ENCODE data around the gene SCGB3A1. TPM values are rescaled to one million over a fixed set of nuclear protein-coding genes. Genes with fewer than 3 reads are reported as not detected.

The SCGB3A1 gene
- total and polyA plus RNA-seq, 2 donors (not counting 1 experiment from before 2014, with no cell fraction given) = not detected

DNA sequence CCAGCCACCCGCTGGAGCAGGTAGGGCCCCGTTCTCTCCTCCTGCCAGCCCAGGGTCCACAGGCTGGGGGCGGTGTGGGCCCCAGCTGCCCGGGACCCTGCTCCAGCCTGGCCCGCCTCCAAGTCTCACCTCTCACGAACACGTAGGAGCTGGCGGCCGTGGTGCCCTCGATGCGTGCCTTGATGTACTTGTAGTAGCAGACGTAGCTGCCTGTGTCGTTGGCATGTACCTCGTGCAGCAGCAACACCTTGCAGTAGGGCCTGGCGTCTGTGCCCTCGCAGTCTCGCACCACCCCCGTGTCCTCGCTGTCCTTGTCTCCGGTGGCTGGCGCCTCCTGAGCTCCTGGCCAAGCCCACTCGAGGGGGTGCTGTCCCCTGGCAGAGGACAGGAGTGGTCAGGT lies 39.1 kb upstream of the SCGB3A1 start:
- WGBS (ENCODE audit: insufficient coverage) = 96% methylated on average over 22 of the region's 22 CpGs
- H3K36me3 ChIP-seq (replicated peaks in 1 of 2; ENCODE audit: control extremely low read depth in 1 of 2, control insufficient read depth in 1 of 2, extremely low read depth in 1 of 2, insufficient read depth in 2 of 2, low read length in 1 of 2) = no peaks in the 10 kb centered on the region
- no peak overlapping the region for H3K9ac ChIP-seq (ENCODE audit: low read length)
- no peaks in the 10 kb centered on the region for H3K27me3 ChIP-seq (replicated peaks in 1 of 4; ENCODE audit: control extremely low read depth in 1 of 4, control insufficient read depth in 3 of 4, insufficient read depth in 4 of 4, low read length in 3 of 4)
- ChIA-PET POLR2A (no interaction called here), CTCF (interaction anchor here (0.5 kb wide), 1 partner anchor 21 kb away, joined by 3 read pairs; no protein-coding TSS in a partner anchor)
- Mint-ChIP-seq H3K27ac (no peak overlapping the region), H3K4me1 (peaks cover 3% of the 10 kb centered on the region), H3K4me3 (no peak overlapping the region), H3K9me3 (ENCODE audit: insufficient read depth) (peaks cover 3% of the 10 kb centered on the region), H3K27me3 (no peaks in the 10 kb centered on the region)
- no peak overlapping the region for H2AFZ ChIP-seq (ENCODE audit: insufficient read depth, low read depth, low read length, poor library complexity, severe bottlenecking)
- no peaks in the 10 kb centered on the region for H3K4me1 ChIP-seq (ENCODE audit: control insufficient read depth in 2 of 2, insufficient read depth in 2 of 2, low read length in 2 of 2)
- intact Hi-C loops (cut with micrococcal nuclease) = no loop called here
- H3K4me2 ChIP-seq (replicated peaks; ENCODE audit: low read depth, low read length, poor library complexity, severe bottlenecking) = no peak overlapping the region
- H3K79me2 ChIP-seq (ENCODE audit: control insufficient read depth, insufficient read depth, low read length) = no peaks in the 10 kb centered on the region
- ATAC-seq (ENCODE audit: low read depth) (no peak), DNase-seq (no peak)
- H3K9me3 ChIP-seq (ENCODE audit: control extremely low read depth in 1 of 3, control insufficient read depth in 2 of 3, insufficient read depth in 1 of 3, low read length in 2 of 3) = no peaks in the 10 kb centered on the region
- H4K20me1 ChIP-seq (ENCODE audit: control insufficient read depth, insufficient read depth, low read length, poor library complexity, severe bottlenecking) = no peaks in the 10 kb centered on the region
- H3K4me3 ChIP-seq (ENCODE audit: control extremely low read depth in 1 of 5, extremely low read depth in 1 of 5, insufficient read depth in 1 of 5, low read depth in 2 of 5, low read length in 4 of 5) = no peak overlapping the region
- H3K27ac ChIP-seq (ENCODE audit: low read length in 2 of 2) = no peak overlapping the region
- TF ChIP-seq, protein P1, sequence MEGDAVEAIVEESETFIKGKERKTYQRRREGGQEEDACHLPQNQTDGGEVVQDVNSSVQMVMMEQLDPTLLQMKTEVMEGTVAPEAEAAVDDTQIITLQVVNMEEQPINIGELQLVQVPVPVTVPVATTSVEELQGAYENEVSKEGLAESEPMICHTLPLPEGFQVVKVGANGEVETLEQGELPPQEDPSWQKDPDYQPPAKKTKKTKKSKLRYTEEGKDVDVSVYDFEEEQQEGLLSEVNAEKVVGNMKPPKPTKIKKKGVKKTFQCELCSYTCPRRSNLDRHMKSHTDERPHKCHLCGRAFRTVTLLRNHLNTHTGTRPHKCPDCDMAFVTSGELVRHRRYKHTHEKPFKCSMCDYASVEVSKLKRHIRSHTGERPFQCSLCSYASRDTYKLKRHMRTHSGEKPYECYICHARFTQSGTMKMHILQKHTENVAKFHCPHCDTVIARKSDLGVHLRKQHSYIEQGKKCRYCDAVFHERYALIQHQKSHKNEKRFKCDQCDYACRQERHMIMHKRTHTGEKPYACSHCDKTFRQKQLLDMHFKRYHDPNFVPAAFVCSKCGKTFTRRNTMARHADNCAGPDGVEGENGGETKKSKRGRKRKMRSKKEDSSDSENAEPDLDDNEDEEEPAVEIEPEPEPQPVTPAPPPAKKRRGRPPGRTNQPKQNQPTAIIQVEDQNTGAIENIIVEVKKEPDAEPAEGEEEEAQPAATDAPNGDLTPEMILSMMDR (IDR thresholded peaks at IDR 0.05) = no peak
- no peak for TF ChIP-seq EZH2 (IDR thresholded peaks at IDR 0.05; ENCODE audit: borderline replicate concordance, insufficient read depth, low read depth, low read length, poor library complexity, severe bottlenecking)

DNA sequence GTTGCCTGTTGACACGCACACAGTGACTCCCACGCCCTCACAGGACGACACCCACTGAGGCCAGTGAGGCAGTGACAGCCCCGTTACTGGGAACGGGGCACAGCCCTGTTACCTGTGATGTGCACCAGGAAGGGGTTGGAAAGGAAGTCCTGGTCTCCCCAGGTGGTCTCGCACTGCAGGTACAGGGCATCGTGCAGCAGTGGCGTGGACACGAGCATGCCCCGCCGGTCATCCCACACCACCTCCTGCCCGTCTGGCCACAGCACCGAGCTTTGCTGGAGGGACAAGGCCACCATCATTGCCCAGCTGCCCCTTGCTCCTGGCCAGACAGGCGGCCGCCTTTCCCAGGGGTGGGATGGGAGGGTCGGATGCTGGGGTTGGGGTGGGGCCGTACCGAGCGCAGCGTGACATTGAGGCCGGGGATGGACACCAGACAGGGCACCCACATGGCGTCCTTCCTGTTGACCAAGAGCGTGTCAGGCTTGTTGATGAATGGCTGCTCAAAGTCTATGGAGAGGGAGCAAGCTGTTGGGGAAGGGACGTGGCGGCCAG lies 38.6 kb upstream of the SCGB3A1 start:
- H3K9me3 Mint-ChIP-seq (ENCODE audit: insufficient read depth) = peaks cover 3% of the 10 kb centered on the region
- H3K4me3 Mint-ChIP-seq = no peak overlapping the region

More for the DNA sequence above, 38.6 kb upstream of the SCGB3A1 start:
- CTCF ChIA-PET = interaction anchor here (0.5 kb wide), 1 partner anchor 21 kb away, joined by 3 read pairs; no protein-coding TSS in a partner anchor
- ATAC-seq (ENCODE audit: low read depth) (no peak), DNase-seq (no peak)
- TF ChIP-seq, protein P1 (IDR thresholded peaks at IDR 0.05) = no peak
- no peak for TF ChIP-seq EZH2 (IDR thresholded peaks at IDR 0.05; ENCODE audit: borderline replicate concordance, insufficient read depth, low read depth, low read length, poor library complexity, severe bottlenecking)
- no peaks in the 10 kb centered on the region for H3K36me3 ChIP-seq (replicated peaks in 1 of 2; ENCODE audit: control extremely low read depth in 1 of 2, control insufficient read depth in 1 of 2, extremely low read depth in 1 of 2, insufficient read depth in 2 of 2, low read length in 1 of 2)
- H3K4me1 ChIP-seq (ENCODE audit: control insufficient read depth in 2 of 2, insufficient read depth in 2 of 2, low read length in 2 of 2) = no peaks in the 10 kb centered on the region
- no peaks in the 10 kb centered on the region for H3K79me2 ChIP-seq (ENCODE audit: control insufficient read depth, insufficient read depth, low read length)
- no peak overlapping the region for H3K4me3 ChIP-seq (ENCODE audit: control extremely low read depth in 1 of 5, extremely low read depth in 1 of 5, insufficient read depth in 1 of 5, low read depth in 2 of 5, low read length in 4 of 5)
- H3K9ac ChIP-seq (ENCODE audit: low read length) = no peak overlapping the region
- POLR2A ChIA-PET = no interaction called here
- no peaks in the 10 kb centered on the region for H3K27me3 ChIP-seq (replicated peaks in 1 of 4; ENCODE audit: control extremely low read depth in 1 of 4, control insufficient read depth in 3 of 4, insufficient read depth in 4 of 4, low read length in 3 of 4)
- intact Hi-C loops (cut with micrococcal nuclease) = no loop called here
- Mint-ChIP-seq H3K4me1 (peaks cover 3% of the 10 kb centered on the region), H3K27ac (no peak overlapping the region), H3K27me3 (no peaks in the 10 kb centered on the region)
- 93% methylated on average over 24 of the region's 25 CpGs for WGBS (ENCODE audit: insufficient coverage)
- H3K27ac ChIP-seq (ENCODE audit: low read length in 2 of 2) = no peak overlapping the region
- H3K9me3 ChIP-seq (ENCODE audit: control extremely low read depth in 1 of 3, control insufficient read depth in 2 of 3, insufficient read depth in 1 of 3, low read length in 2 of 3) = no peaks in the 10 kb centered on the region
- no peaks in the 10 kb centered on the region for H4K20me1 ChIP-seq (ENCODE audit: control insufficient read depth, insufficient read depth, low read length, poor library complexity, severe bottlenecking)
- no peak overlapping the region for H3K4me2 ChIP-seq (replicated peaks; ENCODE audit: low read depth, low read length, poor library complexity, severe bottlenecking)
- H2AFZ ChIP-seq (ENCODE audit: insufficient read depth, low read depth, low read length, poor library complexity, severe bottlenecking) = no peak overlapping the region

Data from B cell (primary cell).